ENCODE data around the gene STAT5B.
"Not testable (repeated sequence)": the region's sequence is repeated elsewhere in the genome, so short reads cannot be mapped to it uniquely, and the experiment has no call there.

The STAT5B gene

DNA sequence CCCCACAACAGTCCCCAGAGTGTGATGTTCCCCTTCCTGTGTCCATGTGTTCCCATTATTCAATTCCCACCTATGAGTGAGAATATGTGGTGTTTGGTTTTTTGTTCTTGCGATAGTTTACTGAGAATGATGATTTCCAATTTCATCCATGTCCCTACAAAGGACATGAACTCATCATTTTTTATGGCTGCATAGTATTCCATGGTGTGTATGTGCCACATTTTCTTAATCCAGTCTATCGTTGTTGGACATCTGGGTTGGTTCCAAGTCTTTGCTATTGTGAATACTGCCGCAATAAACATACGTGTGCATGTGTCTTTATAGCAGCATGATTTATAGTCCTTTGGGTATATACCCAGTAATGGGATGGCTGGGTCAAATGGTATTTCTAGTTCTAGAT, 11.8 kb downstream of the STAT5B start:
- DNase-seq = not testable (repeated sequence)

- no peak for DNase-seq
These were observed 15.9 kb downstream of the STAT5B start for GRCh38 chr17:42260318-42260717.

DNA sequence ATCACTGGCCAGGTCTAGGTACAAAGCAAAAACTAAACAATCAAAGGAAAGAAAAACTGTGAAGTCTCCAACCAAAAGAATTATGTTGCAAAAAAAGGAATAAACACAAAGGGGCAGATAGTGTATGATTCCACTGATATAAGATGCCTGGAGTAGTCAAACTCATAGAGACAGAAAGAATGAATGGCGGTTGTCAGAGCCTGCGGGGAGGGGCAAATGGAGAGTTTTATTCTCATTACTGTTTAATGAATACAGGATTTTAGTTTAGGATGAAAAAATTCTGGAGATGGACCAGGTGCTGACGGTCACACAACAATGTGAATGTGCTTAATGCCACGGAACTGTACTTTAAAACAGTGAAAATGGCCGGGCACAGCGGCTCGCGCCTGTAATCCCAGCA, 20.7 kb downstream of the STAT5B start:
- no peak for DNase-seq

DNA sequence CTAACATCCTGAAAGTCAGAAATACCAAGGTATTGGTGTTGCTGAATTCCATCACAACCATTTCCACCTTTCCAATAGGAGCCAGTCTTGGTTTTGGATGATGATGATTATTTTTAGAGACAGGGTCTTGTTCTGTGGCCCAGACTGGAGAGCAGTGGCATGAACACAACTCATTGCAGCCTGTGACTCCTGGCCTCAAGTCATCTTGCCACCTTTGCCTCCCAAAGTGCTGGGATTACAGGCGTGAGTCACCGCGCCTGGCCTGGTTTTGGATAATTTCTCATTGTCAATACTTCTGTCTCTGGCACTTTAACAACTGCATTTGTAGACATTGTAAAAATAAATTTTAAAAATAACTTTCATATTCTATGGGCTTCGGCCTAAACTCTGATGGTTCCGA, 22.6 kb downstream of the STAT5B start:
- DNase-seq = no peak

DNA sequence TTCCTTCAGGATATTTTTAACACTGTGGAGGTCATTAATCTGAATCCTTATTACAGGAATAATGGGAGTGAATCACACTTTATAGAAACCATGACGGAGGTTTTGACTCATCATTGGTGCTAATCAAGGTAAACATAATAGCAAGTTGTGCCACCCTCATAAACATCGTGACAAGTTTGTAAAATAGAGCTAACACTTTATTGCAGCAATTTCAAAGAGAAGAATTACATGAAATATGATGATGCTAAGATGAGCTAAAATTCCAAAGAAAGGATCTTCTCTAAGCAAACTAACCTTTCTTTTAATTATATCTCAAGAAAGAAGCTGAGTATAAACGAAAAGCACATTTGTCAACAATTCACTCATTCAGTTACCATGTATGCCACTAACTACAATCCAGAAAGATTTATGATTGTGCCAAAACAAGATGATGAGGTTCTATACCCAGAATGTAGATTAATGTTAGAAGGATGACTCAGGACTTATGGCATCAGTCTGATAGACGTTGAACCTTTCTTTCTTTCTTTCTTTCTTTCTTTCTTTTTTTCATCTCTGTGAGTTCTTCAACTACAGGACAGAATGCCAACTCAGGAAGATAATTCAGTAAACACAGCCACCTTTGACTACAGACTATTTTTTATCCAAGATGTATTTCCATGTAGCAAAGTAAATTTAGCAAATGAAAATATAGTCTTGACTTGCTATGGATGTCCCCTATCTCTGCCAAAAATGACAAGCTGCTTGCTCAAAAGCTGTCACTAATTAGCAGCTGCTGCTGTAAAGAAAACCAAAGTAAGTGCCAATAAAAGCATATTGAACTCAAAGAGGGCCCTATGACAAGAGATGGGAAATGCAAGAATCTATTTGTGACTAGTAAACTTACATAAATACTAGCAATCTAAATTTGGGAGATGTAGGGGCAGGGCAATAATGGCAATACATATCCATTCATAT, 23.3 kb downstream of the STAT5B start:
- DNase-seq = no peak

- DNase-seq = peak; percentile 29
These were observed 25.1 kb downstream of the STAT5B start for GRCh38 chr17:42251115-42251514.

- DNase-seq = no peak
These were observed 26.3 kb downstream of the STAT5B start for GRCh38 chr17:42249681-42250446.

DNA sequence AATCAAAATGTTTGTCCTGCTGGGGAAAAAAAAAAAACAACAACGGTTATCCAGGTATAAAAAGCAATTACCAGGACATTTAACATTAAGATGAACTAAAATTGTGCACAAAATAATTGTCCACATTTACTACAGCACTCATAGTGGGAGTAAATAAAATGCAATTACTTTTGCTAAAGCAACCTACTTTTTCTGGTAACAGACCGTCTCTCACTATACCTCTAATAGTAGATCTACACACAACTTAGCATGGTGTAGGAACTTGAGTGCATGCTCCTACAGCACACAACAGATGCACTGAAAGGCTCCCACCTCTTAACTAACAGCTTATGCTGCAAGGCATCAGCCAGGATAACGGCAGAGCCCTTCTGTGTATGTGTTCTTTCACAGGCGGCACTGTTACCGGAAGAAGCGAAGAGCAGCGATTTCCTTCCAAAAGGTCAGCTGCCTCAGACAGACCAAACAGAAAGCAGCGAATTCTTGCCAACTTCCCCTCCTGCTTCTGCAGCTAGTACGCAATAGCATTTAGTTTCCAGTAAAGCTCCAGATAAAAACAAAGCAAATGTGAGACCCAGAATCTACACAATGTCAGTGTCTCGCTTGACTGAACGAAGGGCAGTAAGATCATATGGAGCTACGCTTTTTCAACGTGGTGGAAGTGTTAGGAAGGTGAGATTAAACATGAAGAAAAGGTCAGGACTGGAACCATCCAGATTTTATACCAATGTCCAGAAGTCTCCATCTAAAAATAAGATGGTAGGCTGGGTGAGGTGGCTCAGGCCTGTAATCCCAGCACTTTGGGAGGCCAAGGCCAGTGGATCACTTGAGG, 27.6 kb downstream of the STAT5B start:
- peak; percentile 91 for DNase-seq

DNA sequence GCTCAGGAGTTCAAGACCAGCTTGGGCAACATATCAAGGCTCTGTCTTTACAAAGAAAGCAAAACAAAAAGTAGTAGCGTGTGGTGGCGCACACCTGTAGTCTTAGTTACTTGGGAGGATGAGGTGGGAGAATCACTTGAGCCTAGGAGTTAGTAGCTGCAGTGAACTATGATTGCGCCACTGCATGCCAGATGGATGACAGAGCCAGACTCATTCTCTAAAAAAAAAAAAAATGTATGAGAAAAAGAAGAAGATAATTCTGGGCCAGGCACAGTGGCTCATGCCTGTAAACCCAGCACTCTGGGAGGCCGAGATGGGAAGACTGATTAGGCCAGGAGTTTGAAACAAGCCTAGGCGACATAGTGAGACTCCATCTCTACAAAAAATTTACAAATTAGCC, 28.5 kb downstream of the STAT5B start:
- DNase-seq = peak; percentile 53

GRCh38 chr17:42246515-42246914, 29.7 kb downstream of the STAT5B start:
- DNase-seq = no peak

GRCh38 chr17:42245183-42245582, 31.0 kb downstream of the STAT5B start:
- DNase-seq = not testable (repeated sequence)

DNA sequence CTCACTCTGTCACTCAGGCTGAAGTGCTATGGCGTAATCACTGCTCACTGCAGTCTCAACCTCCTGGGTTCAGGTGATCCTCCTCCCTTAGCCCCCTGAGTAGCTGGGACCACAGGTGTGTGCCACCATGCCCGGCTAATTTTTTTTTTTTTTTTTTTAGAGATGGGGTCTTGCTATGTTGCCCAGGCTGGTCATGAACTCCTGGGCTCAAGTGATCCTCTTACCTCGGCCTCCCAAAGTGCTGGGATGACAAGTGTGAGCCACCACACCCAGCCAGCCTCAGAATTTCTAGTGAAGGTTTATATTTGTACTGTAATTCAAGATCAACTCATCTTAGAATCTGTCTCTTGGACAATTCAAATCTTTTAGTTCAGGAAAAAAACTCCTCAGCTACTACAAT, 32.1 kb downstream of the STAT5B start:
- DNase-seq = not testable (repeated sequence)

DNA sequence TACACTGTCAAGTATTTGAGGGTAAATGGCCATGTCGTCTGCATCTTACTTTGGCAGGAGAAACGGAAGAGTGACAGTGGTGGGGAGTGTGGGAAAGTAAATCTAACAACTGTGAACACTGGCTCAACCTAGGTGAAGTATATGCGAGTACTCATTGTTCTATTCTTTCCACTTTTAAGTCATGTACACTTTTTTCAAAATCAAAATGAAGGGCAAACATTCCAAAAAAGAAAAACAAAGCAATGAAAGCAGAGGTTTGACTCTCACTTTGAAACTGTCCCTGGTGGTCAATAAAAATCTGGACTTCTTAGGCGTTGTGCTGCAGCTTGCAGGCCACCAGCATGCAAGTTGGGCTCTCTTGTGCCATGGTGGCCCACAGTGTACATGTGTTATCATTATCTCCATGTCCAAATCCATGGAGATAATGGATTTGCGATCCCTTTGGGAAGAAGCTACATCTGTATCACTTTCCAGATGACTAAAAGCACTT, 32.7 kb downstream of the STAT5B start:
- no peak for DNase-seq

- DNase-seq = no peak
These were observed 34.3 kb downstream of the STAT5B start for GRCh38 chr17:42241871-42242270.

DNA sequence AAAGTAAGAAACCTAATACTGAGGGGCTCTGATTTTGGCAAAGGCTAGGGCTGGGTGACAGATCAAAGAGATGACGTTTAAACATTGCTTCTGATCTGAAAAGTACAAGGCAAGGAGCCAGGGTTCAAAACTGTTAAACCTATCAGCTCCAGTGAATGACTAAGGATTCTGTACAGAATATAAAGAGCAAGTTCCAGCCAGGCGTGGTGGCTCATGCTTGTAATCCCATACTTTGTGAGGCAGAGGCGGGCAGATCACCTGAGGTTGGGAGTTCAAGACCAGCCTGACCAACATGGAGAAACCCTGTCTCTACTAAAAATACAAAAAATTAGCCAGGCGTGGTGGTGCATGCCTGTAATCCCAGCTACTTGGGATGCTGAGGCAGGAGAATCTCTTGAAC, 35.3 kb downstream of the STAT5B start:
- not testable (repeated sequence) for DNase-seq

DNA sequence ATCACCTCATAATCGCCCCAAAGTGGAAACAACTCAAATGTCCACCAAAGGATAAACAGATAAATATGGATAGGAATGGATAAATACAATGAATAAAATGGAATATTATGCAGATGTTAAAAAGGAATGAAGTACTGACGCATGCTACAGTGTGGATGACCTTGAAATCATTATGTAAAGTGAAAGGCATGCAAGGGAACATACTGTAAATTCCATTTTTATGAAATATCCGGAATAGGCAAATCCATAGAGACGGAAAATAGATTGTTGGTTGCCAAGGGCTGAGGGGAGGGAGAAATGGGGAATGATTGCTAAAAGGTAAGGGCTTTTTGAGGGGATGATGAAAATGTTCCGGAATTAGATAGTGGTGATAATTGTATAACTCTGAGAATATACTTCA, 36.0 kb downstream of the STAT5B start:
- no peak for DNase-seq

- not testable (repeated sequence) for DNase-seq
These were observed 36.6 kb downstream of the STAT5B start for GRCh38 chr17:42239576-42239975.

DNA sequence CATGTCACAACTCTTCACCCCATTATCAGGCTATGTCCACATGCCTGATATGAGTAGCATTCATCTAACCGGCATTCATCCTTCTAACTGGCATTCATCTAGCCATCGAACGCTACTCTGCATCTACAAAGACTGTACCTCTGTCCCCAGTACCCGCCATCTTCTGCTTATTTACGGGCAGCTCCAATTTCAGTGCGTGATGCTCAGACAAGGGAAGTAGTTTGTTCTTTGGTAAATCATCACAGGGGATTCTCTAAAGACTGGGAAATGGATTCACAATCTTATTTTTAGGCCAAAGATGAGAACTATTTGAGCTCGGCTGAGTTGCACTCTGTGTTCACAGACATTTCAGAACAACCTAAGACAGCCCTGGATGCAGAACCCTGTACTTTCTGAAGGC, 39.4 kb downstream of the STAT5B start:
- DNase-seq = no peak

GRCh38 chr17:42233994-42234393, 42.2 kb downstream of the STAT5B start:
- DNase-seq = peak; percentile 17

GRCh38 chr17:42233156-42233555, 43.0 kb downstream of the STAT5B start:
- no peak for DNase-seq

DNA sequence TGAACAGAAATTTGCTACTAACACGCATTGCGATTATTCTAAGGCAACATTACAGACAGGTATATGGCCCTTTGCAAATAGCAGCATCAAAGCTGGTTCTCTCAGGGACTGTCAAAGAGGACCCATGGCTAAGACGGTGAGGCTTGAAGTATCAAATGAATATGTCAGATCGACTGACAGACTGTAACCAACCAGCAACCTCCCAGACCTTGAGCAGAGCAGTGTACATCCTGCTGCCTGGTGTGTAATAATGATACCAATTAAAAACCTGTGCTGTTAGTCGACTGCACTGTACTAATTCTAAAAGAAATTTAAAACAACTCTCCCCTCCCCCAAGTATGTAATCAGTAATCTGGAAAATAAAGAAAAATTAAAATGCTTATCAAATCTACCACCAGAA, 46.0 kb downstream of the STAT5B start:
- DNase-seq = no peak

DNA sequence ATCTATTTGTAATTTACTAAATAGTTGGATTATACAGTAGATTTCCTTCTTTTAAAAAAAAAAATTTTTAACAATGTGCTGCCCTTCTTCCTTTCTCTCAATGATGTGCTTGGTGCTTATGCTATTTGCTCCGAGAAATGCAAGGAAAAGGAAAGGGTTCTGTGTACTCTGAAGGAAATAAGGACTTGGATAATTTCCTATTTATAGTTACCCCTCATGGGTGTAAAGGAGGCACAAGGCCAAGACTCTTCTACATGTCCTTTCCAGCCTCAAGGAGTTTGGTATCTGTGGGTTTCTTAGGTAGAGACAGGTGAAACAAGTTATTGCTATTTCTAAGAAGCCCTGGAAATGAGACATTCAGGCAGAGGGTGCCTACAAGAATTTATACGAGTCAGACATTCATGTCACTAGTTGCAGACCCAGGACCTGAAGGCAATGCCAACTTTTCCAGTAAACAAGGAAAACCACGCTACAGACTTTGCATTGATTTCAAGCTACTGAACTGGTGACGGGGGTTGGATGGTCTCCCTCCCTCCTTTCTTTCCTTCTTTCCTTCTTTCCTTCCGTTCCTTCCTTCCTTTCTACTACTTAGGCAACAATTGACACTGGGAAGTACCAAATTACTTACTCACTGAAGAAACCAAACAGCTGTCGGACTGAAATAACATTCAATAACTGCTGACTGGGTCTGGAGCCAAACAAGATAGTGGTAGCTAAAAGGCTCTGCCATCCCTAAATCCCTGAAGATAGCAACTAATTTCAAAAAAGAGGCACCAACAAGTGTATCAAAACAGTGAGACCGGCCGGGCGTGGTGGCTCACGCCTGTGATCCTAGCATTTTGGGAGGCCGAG, 48.1 kb downstream of the STAT5B start:
- DNase-seq = no peak

All from MV-4-11 (cell line).